OCI-LY7 (cell line): ENCODE measurements around the gene WDR35. TPM values are rescaled to one million over a fixed set of nuclear protein-coding genes. Genes with fewer than 3 reads are reported as not detected.
A peak's percentile ranks its signal among the peaks of the same experiment; 100 is the strongest.

ENCODE experiments used
- BruUV-seq: library from RNA; stranded (reverse); fragments of 400-500 nt; replicated peaks from 2 replicates; lab custom pipeline; 2021; lab: Mats Ljungman, UMichigan
- CTCF ChIA-PET: fragments of 300-600 bp; sonication (Branson Sonifier 250); formaldehyde crosslinking; loops from one replicate; lab custom pipeline; 2022; ENCODE audit warnings: antibody characterized with exemption; ENCODE audit not compliant: unreplicated experiment; lab: Charles Lee
- POLR2A ChIA-PET: fragments of 300-600 bp; sonication (Branson Sonifier 250); formaldehyde crosslinking; loops from one replicate; lab custom pipeline; 2022; ENCODE audit warnings: antibody characterized with exemption; lab: Charles Lee
- DNase-seq: peaks from one replicate; pipeline ENCODE4 v3.0.0-alpha.2; 2015; ENCODE audit warnings: low spot score
- H2AFZ ChIP-seq: fragments of 200-600 bp; sonication (generic), shearing (Covaris generic); 2 replicates; pipeline ENCODE4 v1.6.1; 2014; ENCODE audit warnings: mild to moderate bottlenecking, antibody characterized with exemption, low read length, moderate library complexity
- H3K27ac ChIP-seq: fragments of 200-600 bp; sonication (generic); 2 replicates; pipeline ENCODE4 v1.5.1; 2014; ENCODE audit warnings: mixed run types, low read depth, mild to moderate bottlenecking, moderate library complexity, low read length, inconsistent platforms; ENCODE audit not compliant: poor library complexity, severe bottlenecking
- H3K36me3 ChIP-seq: fragments of 200-600 bp; sonication (generic); 2 replicates; pipeline ENCODE4 v1.6.1; 2014; ENCODE audit warnings: mild to moderate bottlenecking, antibody characterized with exemption, low read length, moderate library complexity, mixed read lengths; ENCODE audit not compliant: insufficient read depth
- H3K4me1 ChIP-seq: fragments of 200-600 bp; sonication (generic); 2 replicates; pipeline ENCODE4 v1.5.1; 2014; ENCODE audit warnings: mild to moderate bottlenecking, low read length; ENCODE audit not compliant: insufficient read depth, poor library complexity, severe bottlenecking
- H3K4me2 ChIP-seq: fragments of 200-600 bp; sonication (generic); 2 replicates; pipeline ENCODE4 v1.6.1; 2014; ENCODE audit warnings: mild to moderate bottlenecking, low read length
- H3K4me3 ChIP-seq: fragments of 200-600 bp; sonication (generic); 2 replicates; pipeline ENCODE4 v1.5.1; 2014; ENCODE audit warnings: mild to moderate bottlenecking, low read depth, low read length; ENCODE audit not compliant: poor library complexity, severe bottlenecking
- H3K79me2 ChIP-seq: fragments of 200-600 bp; sonication (generic); 2 replicates; pipeline ENCODE4 v1.6.1; 2016; ENCODE audit warnings: low read depth, mild to moderate bottlenecking, low read length, moderate library complexity, mixed read lengths; ENCODE audit not compliant: insufficient read depth
- H3K9me2 ChIP-seq: fragments of 200-600 bp; sonication (generic); 2 replicates; pipeline ENCODE4 v1.6.1; 2016; ENCODE audit warnings: mild to moderate bottlenecking, low read length, mixed read lengths; ENCODE audit not compliant: insufficient read depth
- H3K9me3 ChIP-seq: fragments of 200-600 bp; sonication (generic); 2 replicates; pipeline ENCODE4 v1.6.1; 2014; ENCODE audit warnings: mild to moderate bottlenecking, mixed run types, low read length, mixed read lengths
- H4K20me1 ChIP-seq: fragments of 200-600 bp; sonication (generic); 2 replicates; pipeline ENCODE4 v1.6.1; 2014; ENCODE audit warnings: mild to moderate bottlenecking, antibody characterized with exemption, low read length, moderate library complexity, mixed read lengths; ENCODE audit not compliant: insufficient read depth
- EZH2phosphoT487 ChIP-seq: fragments of 200-600 bp; sonication (generic); IDR thresholded peaks from 2 replicates; pipeline ENCODE4 v1.6.1; 2018; ENCODE audit warnings: low read depth, borderline replicate concordance, mild to moderate bottlenecking, mixed run types, antibody characterized with exemption, low read length, moderate library complexity, mixed read lengths
- intact Hi-C: fragments of 100-400 bp; cut with micrococcal nuclease; formaldehyde crosslinking; loops from one replicate; pipeline ENCODE4 v1.10.0; 2022; ENCODE audit not compliant: unreplicated experiment
- total RNA-seq, 2 experiments: library from RNA; depleted of rRNA in 1 of 2; stranded (reverse); fragments of >200 nt in 1 of 2; shearing (Covaris generic) in 1 of 2; gene quantifications; 2 replicates each; pipeline ENCODE4 v1.2.3, GENCODE V29; 2014 to 2022
- TF ChIP-seq, protein P1 (sequence below): fragments of 200-600 bp; sonication (generic); conservative IDR thresholded peaks from 2 replicates; pipeline ENCODE4 v1.5.1; 2014; ENCODE audit warnings: mild to moderate bottlenecking, antibody characterized with exemption, low read length, moderate library complexity, mixed read lengths

The WDR35 gene
- total RNA-seq, 2 experiments from 2014 or later: 0.06 to 1.5 TPM

DNA sequence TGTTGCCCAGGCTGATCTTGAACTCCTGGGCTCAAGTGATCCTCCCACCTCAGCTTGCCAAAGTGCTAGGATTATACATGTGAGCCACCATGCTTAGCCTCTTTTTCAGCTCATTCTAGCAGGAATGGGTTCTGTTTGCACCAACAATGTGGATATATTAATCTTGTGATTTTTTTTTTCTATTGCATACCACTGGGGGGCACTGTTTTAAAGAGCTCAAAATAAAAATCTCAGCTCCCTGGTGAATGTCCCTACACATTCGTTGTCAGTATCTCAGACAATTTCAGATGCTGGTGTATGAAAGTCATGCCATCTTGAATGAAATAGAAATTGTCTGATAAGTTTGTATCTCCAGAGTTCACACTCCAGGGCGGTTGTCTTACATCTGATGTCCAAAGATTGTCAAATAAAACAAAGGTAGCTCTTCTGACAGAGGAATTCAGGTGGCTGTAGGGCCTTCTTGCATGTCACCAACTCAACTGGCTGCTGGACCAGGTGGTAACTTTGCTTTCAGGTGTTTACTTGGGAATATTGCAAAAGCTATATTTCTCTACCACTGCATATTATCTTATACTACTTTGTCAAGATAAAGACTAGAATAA lies 25.7 kb upstream of the WDR35 start:
- POLR2A ChIA-PET: interaction anchor here (0.5 to 1.1 kb wide), 4 partner anchors 26 to 317 kb away, joined by 3 to 6 read pairs (median 3); no protein-coding TSS in a partner anchor
- intact Hi-C loops: loop anchor here (1.0 to 5.0 kb wide), 2 partner anchors 58 to 83 kb away; no protein-coding TSS in a partner anchor
- no peaks in the 10 kb centered on the region for H4K20me1 ChIP-seq
- H3K4me3 ChIP-seq: no peak overlapping the region
- BruUV-seq: no TSS peak
- H3K79me2 ChIP-seq: no peaks in the 10 kb centered on the region
- no peak overlapping the region for H2AFZ ChIP-seq
- CTCF ChIA-PET: interaction anchor here (0.7 kb wide), 1 partner anchor 79 kb away, joined by 4 read pairs; no protein-coding TSS in a partner anchor
- no peaks in the 10 kb centered on the region for H3K36me3 ChIP-seq
- TF ChIP-seq, protein P1, sequence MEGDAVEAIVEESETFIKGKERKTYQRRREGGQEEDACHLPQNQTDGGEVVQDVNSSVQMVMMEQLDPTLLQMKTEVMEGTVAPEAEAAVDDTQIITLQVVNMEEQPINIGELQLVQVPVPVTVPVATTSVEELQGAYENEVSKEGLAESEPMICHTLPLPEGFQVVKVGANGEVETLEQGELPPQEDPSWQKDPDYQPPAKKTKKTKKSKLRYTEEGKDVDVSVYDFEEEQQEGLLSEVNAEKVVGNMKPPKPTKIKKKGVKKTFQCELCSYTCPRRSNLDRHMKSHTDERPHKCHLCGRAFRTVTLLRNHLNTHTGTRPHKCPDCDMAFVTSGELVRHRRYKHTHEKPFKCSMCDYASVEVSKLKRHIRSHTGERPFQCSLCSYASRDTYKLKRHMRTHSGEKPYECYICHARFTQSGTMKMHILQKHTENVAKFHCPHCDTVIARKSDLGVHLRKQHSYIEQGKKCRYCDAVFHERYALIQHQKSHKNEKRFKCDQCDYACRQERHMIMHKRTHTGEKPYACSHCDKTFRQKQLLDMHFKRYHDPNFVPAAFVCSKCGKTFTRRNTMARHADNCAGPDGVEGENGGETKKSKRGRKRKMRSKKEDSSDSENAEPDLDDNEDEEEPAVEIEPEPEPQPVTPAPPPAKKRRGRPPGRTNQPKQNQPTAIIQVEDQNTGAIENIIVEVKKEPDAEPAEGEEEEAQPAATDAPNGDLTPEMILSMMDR: peak; percentile 80
- no peak for TF ChIP-seq EZH2phosphoT487
- no peaks in the 10 kb centered on the region for H3K9me3 ChIP-seq
- DNase-seq: peak; percentile 57
- no peaks in the 10 kb centered on the region for H3K4me1 ChIP-seq
- H3K4me2 ChIP-seq: no peak overlapping the region
- H3K9me2 ChIP-seq: no peaks in the 10 kb centered on the region
- no peak overlapping the region for H3K27ac ChIP-seq

DNA sequence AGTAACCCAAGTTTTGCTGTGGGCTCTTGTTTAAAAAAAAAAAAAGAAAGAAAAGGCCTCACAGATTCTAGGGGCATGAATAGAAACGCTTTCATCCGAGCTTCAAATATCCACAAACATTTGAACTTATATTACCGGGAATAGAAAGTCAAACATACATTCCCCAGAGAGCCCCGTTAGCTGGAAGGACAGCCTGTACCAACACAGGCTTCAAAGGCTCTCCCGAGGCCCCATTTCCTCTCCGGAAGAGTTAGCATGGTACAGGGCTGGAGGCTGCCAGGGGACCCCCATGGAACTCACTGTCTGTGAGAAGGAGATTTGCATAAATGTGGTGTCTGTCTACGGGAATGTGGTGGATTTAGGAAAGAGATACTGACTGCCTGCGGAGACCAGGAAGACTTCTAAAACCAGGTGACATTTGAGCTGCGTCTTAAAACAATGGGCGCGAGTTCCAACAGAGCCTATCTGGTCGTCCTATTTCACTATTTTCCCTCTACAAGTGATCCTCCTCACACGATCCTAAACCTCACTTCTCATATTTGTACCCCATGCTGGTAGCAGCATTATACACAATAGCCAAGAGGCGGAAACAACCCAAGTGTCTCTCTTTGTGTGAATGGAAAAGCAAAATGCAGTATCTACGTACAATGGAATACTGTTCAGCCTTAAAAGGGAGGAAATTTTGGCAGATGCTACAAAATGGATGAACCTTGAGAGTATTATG lies 23.4 kb upstream of the WDR35 start:
- H3K9me2 ChIP-seq: no peaks in the 10 kb centered on the region
- no peak overlapping the region for H3K4me2 ChIP-seq
- no peak overlapping the region for H2AFZ ChIP-seq
- ChIA-PET POLR2A (no interaction called here), CTCF (no interaction called here)
- H3K4me1 ChIP-seq: no peaks in the 10 kb centered on the region
- H4K20me1 ChIP-seq: no peaks in the 10 kb centered on the region
- no peaks in the 10 kb centered on the region for H3K36me3 ChIP-seq
- intact Hi-C loops: no loop called here
- no TSS peak for BruUV-seq
- no peaks in the 10 kb centered on the region for H3K79me2 ChIP-seq
- no peaks in the 10 kb centered on the region for H3K9me3 ChIP-seq
- H3K27ac ChIP-seq: no peak overlapping the region
- TF ChIP-seq EZH2phosphoT487: no peak
- TF ChIP-seq, protein P1: no peak
- no peak for DNase-seq
- no peak overlapping the region for H3K4me3 ChIP-seq
